SK-N-SH (cell line): ENCODE results near the gene TCP10L. TPM values are rescaled to one million over a fixed set of nuclear protein-coding genes. Genes with fewer than 3 reads are reported as not detected.
"Not testable (repeated sequence)": the region's sequence is repeated elsewhere in the genome, so short reads cannot be mapped to it uniquely, and the experiment has no call there.

Source experiments
- CTCF ChIA-PET: fragments of 300-600, 350-600 bp; formaldehyde crosslinking; extraction: SDS; loops from one replicate; lab custom pipeline; 2021; lab: Yijun Ruan, JAX
- POLR2A ChIA-PET: fragments of 350-600 bp; sonication (Branson Sonifier 250); formaldehyde crosslinking; extraction: SDS; loops from one replicate; lab custom pipeline; 2020; ENCODE audit warnings: antibody characterized with exemption, inconsistent platforms; lab: Yijun Ruan, JAX
- DNase-seq: peaks from one replicate; pipeline ENCODE4 v3.0.0; 2012
- H2AFZ ChIP-seq: fragments of 200-600 bp; sonication (generic); 2 replicates; pipeline ENCODE4 v1.8.1; 2016; ENCODE audit warnings: antibody characterized with exemption, mild to moderate bottlenecking, low read depth
- H3F3A ChIP-seq: fragments of 200-600 bp; sonication (generic); replicated peaks from 2 replicates; pipeline ENCODE3; 2016; ENCODE audit warnings: antibody characterized with exemption, mild to moderate bottlenecking; ENCODE audit not compliant: insufficient read depth
- H3K27ac ChIP-seq, 2 experiments: fragments of 200-500 bp in 1 of 2; fragments of 200-600 bp in 1 of 2; sonication (Bioruptor generic) in 1 of 2; sonication (generic), shearing (Covaris generic) in 1 of 2; 2 replicates each; pipeline versions ENCODE4 v1.5.1 to v1.6.1; 2014 to 2016; ENCODE audit warnings: low read depth in 2 of 2, inconsistent platforms in 1 of 2, low read length in 1 of 2, mild to moderate bottlenecking in 1 of 2, mixed read lengths in 1 of 2
- H3K27me3 ChIP-seq: fragments of 200-600 bp; sonication (generic), shearing (Covaris generic); 2 replicates; pipeline ENCODE4 v1.6.1; 2016; ENCODE audit warnings: mixed run types; ENCODE audit not compliant: insufficient read depth
- H3K36me3 ChIP-seq, 2 experiments: fragments of 200-500 bp in 1 of 2; fragments of 200-600 bp in 1 of 2; sonication (Bioruptor generic) in 1 of 2; sonication (generic) in 1 of 2; replicated peaks in 1 of 2; 2 replicates each; pipeline versions ENCODE3 to v1.5.1; 2014 to 2016; ENCODE audit warnings: low read length in 1 of 2, mild to moderate bottlenecking in 1 of 2; ENCODE audit not compliant: insufficient read depth in 2 of 2, control insufficient read depth in 1 of 2
- H3K4me1 ChIP-seq, 2 experiments: fragments of 200-500 bp in 1 of 2; fragments of 200-600 bp in 1 of 2; sonication (Bioruptor generic) in 1 of 2; sonication (generic), shearing (Covaris generic) in 1 of 2; 2 replicates each; pipeline versions ENCODE4 v1.5.1 to v1.6.1; 2014 to 2016; ENCODE audit warnings: low read depth in 1 of 2, low read length in 1 of 2, mixed run types in 1 of 2; ENCODE audit not compliant: insufficient read depth in 2 of 2, control insufficient read depth in 1 of 2
- H3K4me2 ChIP-seq: fragments of 200-600 bp; sonication (generic), shearing (Covaris generic); 2 replicates; pipeline ENCODE4 v1.6.1; 2017; ENCODE audit warnings: mixed run types
- H3K4me3 ChIP-seq, 2 experiments: fragments of 200-500 bp in 1 of 2; fragments of 200-600 bp in 1 of 2; sonication (Bioruptor generic) in 1 of 2; sonication (generic), shearing (Covaris generic) in 1 of 2; 2 replicates each; pipeline versions ENCODE4 v1.5.1 to v1.8.1; 2014 to 2016; ENCODE audit warnings: low read depth in 2 of 2, inconsistent platforms in 1 of 2, low read length in 1 of 2, mild to moderate bottlenecking in 1 of 2, mixed read lengths in 1 of 2, moderate library complexity in 1 of 2
- H3K79me2 ChIP-seq: fragments of 200-600 bp; sonication (generic); 2 replicates; pipeline ENCODE4 v1.8.1; 2017; ENCODE audit warnings: mild to moderate bottlenecking; ENCODE audit not compliant: insufficient read depth
- H3K9ac ChIP-seq: fragments of 200-600 bp; sonication (generic); 2 replicates; pipeline ENCODE4 v1.6.1; 2017; ENCODE audit warnings: mixed run types
- H3K9me2 ChIP-seq: fragments of 200-600 bp; sonication (generic); 2 replicates; pipeline ENCODE4 v1.6.1; 2017; ENCODE audit warnings: mixed run types
- H3K9me3 ChIP-seq: fragments of 200-600 bp; sonication (generic); 2 replicates; pipeline ENCODE4 v1.6.1; 2017; ENCODE audit warnings: mixed run types, mild to moderate bottlenecking, moderate library complexity
- H4K20me1 ChIP-seq: fragments of 200-600 bp; sonication (generic); 2 replicates; pipeline ENCODE4 v1.6.1; 2017; ENCODE audit warnings: mild to moderate bottlenecking, mixed run types; ENCODE audit not compliant: insufficient read depth
- CHD2 ChIP-seq: fragments of 150-350 bp; IDR thresholded peaks from 2 replicates; pipeline ENCODE4 v1.6.1; 2018; ENCODE audit warnings: low read length; ENCODE audit not compliant: partially characterized antibody
- CTCF ChIP-seq: fragments of 200-600 bp; sonication (generic); IDR thresholded peaks from 2 replicates; pipeline ENCODE4 v1.6.1; 2017; ENCODE audit warnings: antibody characterized with exemption, mild to moderate bottlenecking, moderate library complexity
- EP300 ChIP-seq, 2 experiments: IDR thresholded peaks; 2 replicates each; pipeline versions ENCODE4 v1.4.0 to v1.6.1; 2012; ENCODE audit warnings: borderline replicate concordance in 1 of 2, low read depth in 1 of 2, low read length in 1 of 2
- FOSL2 ChIP-seq: IDR thresholded peaks from 2 replicates; pipeline ENCODE4 v1.4.0; 2012; ENCODE audit warnings: low read depth, mild to moderate bottlenecking, moderate library complexity, borderline replicate concordance
- FOXJ3 ChIP-seq: sonication (generic); formaldehyde crosslinking; IDR thresholded peaks from 2 replicates; pipeline ENCODE4 v1.5.1; 2020; ENCODE audit warnings: mild to moderate bottlenecking, missing genetic modification reagents
- FOXM1 ChIP-seq: IDR thresholded peaks from 2 replicates; pipeline ENCODE4 v1.4.0; 2012; ENCODE audit warnings: low read depth, mild to moderate bottlenecking
- GABPA ChIP-seq: IDR thresholded peaks from 2 replicates; pipeline ENCODE4 v1.4.0; 2012; ENCODE audit warnings: low read depth, mild to moderate bottlenecking
- GATA2 ChIP-seq: sonication (generic); formaldehyde crosslinking; IDR thresholded peaks from 2 replicates; pipeline ENCODE4 v1.5.0; 2020; ENCODE audit warnings: mild to moderate bottlenecking, missing genetic modification reagents
- JUND ChIP-seq: IDR thresholded peaks from 2 replicates; pipeline ENCODE4 v1.4.0; 2012
- NRF1 ChIP-seq: IDR thresholded peaks from 2 replicates; pipeline ENCODE4 v1.6.1; 2012; ENCODE audit warnings: low read depth, mild to moderate bottlenecking, low read length
- RFX5 ChIP-seq: IDR thresholded peaks from 2 replicates; pipeline ENCODE4 v1.6.1; 2012; ENCODE audit warnings: mild to moderate bottlenecking, improper control_type of control experiment, low read length
- TAF1 ChIP-seq: IDR thresholded peaks from 2 replicates; pipeline ENCODE4 v1.6.1; 2012; ENCODE audit warnings: low read depth, mild to moderate bottlenecking, low read length, moderate library complexity, borderline replicate concordance
- TCF12 ChIP-seq: IDR thresholded peaks from 2 replicates; pipeline ENCODE4 v1.4.0; 2012
- TEAD4 ChIP-seq: IDR thresholded peaks from 2 replicates; pipeline ENCODE4 v1.4.0; 2012; ENCODE audit warnings: mild to moderate bottlenecking, borderline replicate concordance; ENCODE audit not compliant: insufficient read depth
- USF1 ChIP-seq: IDR thresholded peaks from 2 replicates; pipeline ENCODE4 v1.4.0; 2012; ENCODE audit warnings: low read depth, borderline replicate concordance
- WGBS: methylation state at CpG from one replicate; pipeline ENCODE4 v1.1.6; 2017; ENCODE audit warnings: low lambda C conversion rate; 5-methylcytosine and 5-hydroxymethylcytosine counted together
- polyA plus RNA-seq, 3 experiments: library from polyadenylated mRNA; depleted of rRNA; stranded (reverse); fragments of >200 nt; gene quantifications; 2 replicates each; pipeline ENCODE4 v1.2.3, GENCODE V29; 2012

Gene TCP10L
- polyA plus RNA-seq, 1 of the 3 experiments (the other 2 are of a cell fraction), result 0.33 TPM

GRCh38 chr21:32610940-32611339, 25.6 kb upstream of the TCP10L start:
- Histone ChIP-seq H3K9ac (peak overlapping the region; percentile 97; the same call in 1 of the 2 replicates), H3K4me3 (peak overlapping the region; percentile 53 to 90; a peak in 3 of 4 replicates), H3K79me2 (peaks cover 31% of the 10 kb centered on the region), H3F3A (peaks cover 25% of the 10 kb centered on the region), H3K36me3 (peaks cover 24 to 28% of the 10 kb centered on the region in 2 experiments), H3K4me2 (peak overlapping the region; percentile 97), H3K27ac (peak overlapping the region in 1 of 2 experiments; percentile 28; a peak in 1 of 4 replicates)
- H3K9me3 ChIP-seq, H3K4me1 ChIP-seq, POLR2A ChIA-PET, H3K27me3 ChIP-seq, H4K20me1 ChIP-seq, H3K9me2 ChIP-seq, DNase-seq, H2AFZ ChIP-seq: not testable (repeated sequence)
- 50% methylated on average over 17 of the region's 17 CpGs for WGBS
- CTCF ChIA-PET, result interaction anchor here (1.2 to 3.8 kb wide), 3 partner anchors 11 to 207 kb away, joined by 3 to 28 read pairs (median 12); partner anchors contain the start of gene SYNJ1

- no peak overlapping the region for H2AFZ ChIP-seq
- no peak overlapping the region for H3K9ac ChIP-seq
- 98% methylated on average over 5 of the region's 5 CpGs for WGBS
- H3K4me1 ChIP-seq, result peaks cover 3 to 8% of the 10 kb centered on the region in 2 experiments; a peak in 3 of 4 replicates
- H3K4me3 ChIP-seq, result no peak overlapping the region
- CTCF ChIA-PET, result interaction anchor here (1.1 to 3.9 kb wide), 5 partner anchors 9 to 206 kb away, joined by 3 to 28 read pairs (median 5); no protein-coding TSS in a partner anchor
- H3K36me3 ChIP-seq, result peaks cover 39 to 42% of the 10 kb centered on the region in 2 experiments
- no peak overlapping the region for H3K4me2 ChIP-seq
- no peaks in the 10 kb centered on the region for H4K20me1 ChIP-seq
- no peaks in the 10 kb centered on the region for H3K9me2 ChIP-seq
- H3K9me3 ChIP-seq, result no peaks in the 10 kb centered on the region
- H3F3A ChIP-seq, result peaks cover 18% of the 10 kb centered on the region
- DNase-seq, result no peak
- H3K27ac ChIP-seq, result no peak overlapping the region
- H3K79me2 ChIP-seq, result peaks cover 31% of the 10 kb centered on the region
- POLR2A ChIA-PET, result no interaction called here
- no peaks in the 10 kb centered on the region for H3K27me3 ChIP-seq
- TF ChIP-seq CTCF, result no peak
- no peak for TF ChIP-seq JUND
- TF ChIP-seq EP300 (IDR thresholded peaks at IDR 0.05; ENCODE audit: borderline replicate concordance in 1 of 2, low read depth in 1 of 2, low read length in 1 of 2), result no peak
- TF ChIP-seq FOXJ3 (CRISPR knock-in tag), result no peak
- no peak for TF ChIP-seq FOXM1
- no peak for TF ChIP-seq FOSL2
- TF ChIP-seq GATA2 (CRISPR knock-in tag), result no peak
- TF ChIP-seq TCF12, result no peak
- TF ChIP-seq NRF1, result no peak
- TF ChIP-seq TAF1, result no peak
- TF ChIP-seq RFX5, result no peak
- TF ChIP-seq USF1, result no peak
- no peak for TF ChIP-seq TEAD4
- no peak for TF ChIP-seq GABPA
- TF ChIP-seq CHD2, result no peak
- TF ChIP-seq, all 33 proteins: peak for 0
Observed at GRCh38 chr21:32608851-32609250, 23.5 kb upstream of the TCP10L start.
